ENCODE results near the gene LAMB4. TPM values are rescaled to one million over a fixed set of nuclear protein-coding genes. Genes with fewer than 3 reads are reported as not detected.

The LAMB4 gene
- total and polyA plus RNA-seq, 4 experiments from 2014 or later: not detected

- POLR2A ChIA-PET (ENCODE audit: partially characterized antibody): no interaction called here
- Mint-ChIP-seq H3K36me3 (no peaks in the 10 kb centered on the region), H3K27me3 (peaks cover 2 to 10% of the 10 kb centered on the region in 2 donors), H3K27ac (no peak overlapping the region), H3K4me1 (no peaks in the 10 kb centered on the region), H3K9me3 (no peaks in the 10 kb centered on the region), H3K4me3 (no peak overlapping the region)
- no peak overlapping the region for H3K27ac ChIP-seq (ENCODE audit: low read depth, low read length)
- H3K27me3 ChIP-seq (ENCODE audit: insufficient read depth, low read length): no peaks in the 10 kb centered on the region
- intact Hi-C loops (cut with micrococcal nuclease): no loop called here
- CTCF ChIA-PET (ENCODE audit: partially characterized antibody): interaction anchor here (1.1 kb wide), 1 partner anchor 12 kb away, joined by 3 read pairs; no protein-coding TSS in a partner anchor
- DNase-seq: no peak
- no peak overlapping the region for H3K4me3 ChIP-seq (ENCODE audit: low read length in 2 of 2)
- H3K36me3 ChIP-seq (ENCODE audit: insufficient read depth, low read length): no peaks in the 10 kb centered on the region
- H3K4me1 ChIP-seq (ENCODE audit: insufficient read depth, low read length): no peaks in the 10 kb centered on the region
- no peaks in the 10 kb centered on the region for H3K9me3 ChIP-seq (ENCODE audit: control insufficient read depth in 1 of 2, low read length in 2 of 2)
Observed at GRCh38 chr7:108097703-108098102, 32.5 kb downstream of the LAMB4 start.

GRCh38 chr7:108096996-108097395, 33.2 kb downstream of the LAMB4 start:
- Histone ChIP-seq H3K4me3 (ENCODE audit: low read length in 2 of 2) (no peak overlapping the region), H3K36me3 (ENCODE audit: insufficient read depth, low read length) (no peaks in the 10 kb centered on the region), H3K9me3 (ENCODE audit: control insufficient read depth in 1 of 2, low read length in 2 of 2) (no peaks in the 10 kb centered on the region), H3K4me1 (ENCODE audit: insufficient read depth, low read length) (no peaks in the 10 kb centered on the region), H3K27me3 (ENCODE audit: insufficient read depth, low read length) (no peaks in the 10 kb centered on the region), H3K27ac (ENCODE audit: low read depth, low read length) (no peak overlapping the region)
- Mint-ChIP-seq H3K27me3 (peaks cover 2 to 7% of the 10 kb centered on the region in 2 donors), H3K9me3 (no peaks in the 10 kb centered on the region), H3K4me1 (no peaks in the 10 kb centered on the region), H3K36me3 (no peaks in the 10 kb centered on the region), H3K27ac (no peak overlapping the region), H3K4me3 (no peak overlapping the region)
- ChIA-PET POLR2A (ENCODE audit: partially characterized antibody) (no interaction called here), CTCF (ENCODE audit: partially characterized antibody) (interaction anchor here (1.1 kb wide), 1 partner anchor 13 kb away, joined by 3 read pairs; no protein-coding TSS in a partner anchor)
- intact Hi-C loops (cut with micrococcal nuclease): no loop called here
- no peak for DNase-seq

- no peaks in the 10 kb centered on the region for H3K4me1 ChIP-seq (ENCODE audit: insufficient read depth, low read length)
- H3K4me3 Mint-ChIP-seq: no peak overlapping the region
- no peaks in the 10 kb centered on the region for H3K36me3 Mint-ChIP-seq
- intact Hi-C loops (cut with micrococcal nuclease): no loop called here
- CTCF ChIA-PET (ENCODE audit: partially characterized antibody): no interaction called here
- DNase-seq: no peak
- POLR2A ChIA-PET (ENCODE audit: partially characterized antibody): no interaction called here
- no peaks in the 10 kb centered on the region for H3K9me3 Mint-ChIP-seq
- no peak overlapping the region for H3K27ac ChIP-seq (ENCODE audit: low read depth, low read length)
- no peak overlapping the region for H3K27ac Mint-ChIP-seq
- no peak overlapping the region for H3K4me3 ChIP-seq (ENCODE audit: low read length in 2 of 2)
- H3K4me1 Mint-ChIP-seq: no peaks in the 10 kb centered on the region
- H3K27me3 Mint-ChIP-seq: peaks cover 2 to 5% of the 10 kb centered on the region in 2 donors
- no peaks in the 10 kb centered on the region for H3K27me3 ChIP-seq (ENCODE audit: insufficient read depth, low read length)
- no peaks in the 10 kb centered on the region for H3K36me3 ChIP-seq (ENCODE audit: insufficient read depth, low read length)
- H3K9me3 ChIP-seq (ENCODE audit: control insufficient read depth in 1 of 2, low read length in 2 of 2): no peaks in the 10 kb centered on the region
Observed at GRCh38 chr7:108094933-108095710, 35.0 kb downstream of the LAMB4 start.

GRCh38 chr7:108094346-108094745, 35.8 kb downstream of the LAMB4 start:
- Histone ChIP-seq H3K4me1 (ENCODE audit: insufficient read depth, low read length) (no peaks in the 10 kb centered on the region), H3K4me3 (ENCODE audit: low read length in 2 of 2) (no peak overlapping the region), H3K27ac (ENCODE audit: low read depth, low read length) (no peak overlapping the region), H3K27me3 (ENCODE audit: insufficient read depth, low read length) (no peaks in the 10 kb centered on the region), H3K36me3 (ENCODE audit: insufficient read depth, low read length) (no peaks in the 10 kb centered on the region), H3K9me3 (ENCODE audit: control insufficient read depth in 1 of 2, low read length in 2 of 2) (no peaks in the 10 kb centered on the region)
- peaks cover 2% of the 10 kb centered on the region in 2 donors for H3K27me3 Mint-ChIP-seq
- no peak overlapping the region for H3K27ac Mint-ChIP-seq
- intact Hi-C loops (cut with micrococcal nuclease): no loop called here
- H3K9me3 Mint-ChIP-seq: no peaks in the 10 kb centered on the region
- no peak for DNase-seq
- no peak overlapping the region for H3K4me3 Mint-ChIP-seq
- no peaks in the 10 kb centered on the region for H3K4me1 Mint-ChIP-seq
- H3K36me3 Mint-ChIP-seq: no peaks in the 10 kb centered on the region
- CTCF ChIA-PET (ENCODE audit: partially characterized antibody): interaction anchor here (0.6 kb wide), 1 partner anchor 103 kb away, joined by 3 read pairs; no protein-coding TSS in a partner anchor
- POLR2A ChIA-PET (ENCODE audit: partially characterized antibody): no interaction called here

GRCh38 chr7:108093851-108094331, 36.3 kb downstream of the LAMB4 start:
- POLR2A ChIA-PET (ENCODE audit: partially characterized antibody): no interaction called here
- Mint-ChIP-seq H3K9me3 (no peaks in the 10 kb centered on the region), H3K36me3 (no peaks in the 10 kb centered on the region), H3K27ac (no peak overlapping the region), H3K4me3 (no peak overlapping the region), H3K27me3 (peaks cover 2% of the 10 kb centered on the region in 2 donors), H3K4me1 (no peaks in the 10 kb centered on the region)
- Histone ChIP-seq H3K36me3 (ENCODE audit: insufficient read depth, low read length) (no peaks in the 10 kb centered on the region), H3K4me3 (ENCODE audit: low read length in 2 of 2) (no peak overlapping the region), H3K4me1 (ENCODE audit: insufficient read depth, low read length) (no peaks in the 10 kb centered on the region), H3K27me3 (ENCODE audit: insufficient read depth, low read length) (no peaks in the 10 kb centered on the region), H3K27ac (ENCODE audit: low read depth, low read length) (no peak overlapping the region), H3K9me3 (ENCODE audit: control insufficient read depth in 1 of 2, low read length in 2 of 2) (no peaks in the 10 kb centered on the region)
- DNase-seq: no peak
- CTCF ChIA-PET (ENCODE audit: partially characterized antibody): interaction anchor here (0.6 kb wide), 1 partner anchor 102 kb away, joined by 3 read pairs; no protein-coding TSS in a partner anchor
- intact Hi-C loops (cut with micrococcal nuclease): no loop called here

- H3K27ac Mint-ChIP-seq: no peak overlapping the region
- ChIA-PET POLR2A (ENCODE audit: partially characterized antibody) (no interaction called here), CTCF (ENCODE audit: partially characterized antibody) (no interaction called here)
- Histone ChIP-seq H3K27me3 (ENCODE audit: insufficient read depth, low read length) (no peaks in the 10 kb centered on the region), H3K9me3 (ENCODE audit: control insufficient read depth in 1 of 2, low read length in 2 of 2) (no peaks in the 10 kb centered on the region), H3K4me3 (ENCODE audit: low read length in 2 of 2) (no peak overlapping the region), H3K36me3 (ENCODE audit: insufficient read depth, low read length) (no peaks in the 10 kb centered on the region), H3K27ac (ENCODE audit: low read depth, low read length) (no peak overlapping the region), H3K4me1 (ENCODE audit: insufficient read depth, low read length) (no peaks in the 10 kb centered on the region)
- H3K9me3 Mint-ChIP-seq: no peaks in the 10 kb centered on the region
- H3K27me3 Mint-ChIP-seq: peaks cover 2% of the 10 kb centered on the region in 2 donors
- intact Hi-C loops (cut with micrococcal nuclease): no loop called here
- DNase-seq: no peak
- no peaks in the 10 kb centered on the region for H3K4me1 Mint-ChIP-seq
- H3K4me3 Mint-ChIP-seq: no peak overlapping the region
- no peaks in the 10 kb centered on the region for H3K36me3 Mint-ChIP-seq
Observed at GRCh38 chr7:108093341-108093740, 36.8 kb downstream of the LAMB4 start.

GRCh38 chr7:108091461-108091831, 38.7 kb downstream of the LAMB4 start:
- Histone ChIP-seq H3K4me1 (ENCODE audit: insufficient read depth, low read length) (no peaks in the 10 kb centered on the region), H3K27ac (ENCODE audit: low read depth, low read length) (no peak overlapping the region), H3K36me3 (ENCODE audit: insufficient read depth, low read length) (no peaks in the 10 kb centered on the region), H3K27me3 (ENCODE audit: insufficient read depth, low read length) (no peaks in the 10 kb centered on the region), H3K9me3 (ENCODE audit: control insufficient read depth in 1 of 2, low read length in 2 of 2) (no peaks in the 10 kb centered on the region), H3K4me3 (ENCODE audit: low read length in 2 of 2) (no peak overlapping the region)
- H3K4me3 Mint-ChIP-seq: no peak overlapping the region
- peaks cover 2% of the 10 kb centered on the region in 2 donors for H3K27me3 Mint-ChIP-seq
- no peak for DNase-seq
- H3K9me3 Mint-ChIP-seq: no peaks in the 10 kb centered on the region
- ChIA-PET POLR2A (ENCODE audit: partially characterized antibody) (no interaction called here), CTCF (ENCODE audit: partially characterized antibody) (no interaction called here)
- no peak overlapping the region for H3K27ac Mint-ChIP-seq
- no peaks in the 10 kb centered on the region for H3K4me1 Mint-ChIP-seq
- intact Hi-C loops (cut with micrococcal nuclease): no loop called here
- no peaks in the 10 kb centered on the region for H3K36me3 Mint-ChIP-seq

Data from CD4-positive, alpha-beta memory T cell (primary cell).